Psoas muscle (tissue), 8 donors: ENCODE data around the gene GCNT4. TPM values are rescaled to one million over a fixed set of nuclear protein-coding genes. Genes with fewer than 3 reads are reported as not detected.

Experiments
- ATAC-seq, 4 donors: fragments of 200-7000 bp; cut with Tn5 transposase; one replicate each; pipeline ENCODE4 v1.9.1; 2020; ENCODE audit warnings: moderate library complexity in 3 of 4, mild to moderate bottlenecking in 2 of 4
- DNase-seq, 2 donors: peaks; one replicate each; pipeline ENCODE4 v3.0.0-alpha.2; 2020
- H3K27ac ChIP-seq: fragments of 200-600 bp; one replicate; pipeline ENCODE4 v1.8.0; 2022
- H3K27me3 ChIP-seq, 3 donors: fragments of 200-600 bp in 1 of 3; one replicate each; pipeline versions ENCODE4 v1.6.1 to v1.8.0; 2013 to 2022; ENCODE audit warnings: low read length in 2 of 3, mild to moderate bottlenecking in 2 of 3, moderate library complexity in 1 of 3; ENCODE audit not compliant: insufficient read depth in 3 of 3
- H3K36me3 ChIP-seq, 2 donors: fragments of 200-600 bp in 1 of 2; one replicate each; pipeline versions ENCODE4 v1.6.1 to v1.8.0; 2013 to 2022; ENCODE audit warnings: low read depth in 1 of 2, mild to moderate bottlenecking in 1 of 2, moderate library complexity in 1 of 2; ENCODE audit not compliant: insufficient read depth in 1 of 2
- H3K4me1 ChIP-seq: fragments of 200-600 bp; one replicate; pipeline ENCODE4 v1.8.0; 2022
- H3K4me3 ChIP-seq: fragments of 200-600 bp; one replicate; pipeline ENCODE4 v1.8.0; 2022; ENCODE audit warnings: mild to moderate bottlenecking
- H3K9me3 ChIP-seq: fragments of 200-600 bp; one replicate; pipeline ENCODE4 v1.8.0; 2022
- WGBS, 3 donors: extraction: QIAGEN DNeasy Blood & Tissue Kit; methylation state at CpG; one replicate each; pipeline versions ENCODE4 v1.1.6 to v1.1.7; 2013; 5-methylcytosine and 5-hydroxymethylcytosine counted together
- intact Hi-C, 2 donors: fragments of 100-400 bp; cut with DNase I; formaldehyde crosslinking; loops; one replicate each; pipeline versions ENCODE4 v1.11.0 to v1.14.2; 2022
- polyA plus RNA-seq, 3 donors: library from polyadenylated mRNA; stranded (reverse); fragments of 200-250 nt; gene quantifications; one replicate each; pipeline ENCODE4 v1.2.3, GENCODE V29; 2013
- total RNA-seq, 4 donors: library from RNA; stranded (reverse); fragmentation: NEBNext Ultra II Directional in 2 of 4; extraction: Animal tissue kit (Norgen Biotek cat#: 25700) in 2 of 4; gene quantifications; one replicate each; pipeline versions ENCODE4 v1.2.1 to v1.2.4, GENCODE V29; 2021 to 2023
- TF ChIP-seq, protein P1 (sequence below): fragments of 200-600 bp; IDR thresholded peaks from one replicate; pipeline ENCODE4 v1.8.0; 2022; ENCODE audit warnings: antibody characterized with exemption
- donor health status: healthy with polysubstance abuse.
- donor health status: DM: no; HTN: no; CAD: no; lungs with moderate emphysema.
- donor health status: Bipolar disorder and iron deficiency.
- donor health status: healthy.
- donor health status: DM: yes; HTN: yes; CAD: no.
- donor health status: DM: no; HTN: no; CAD: no.
- donor health status: DM: no; HTN: no; CAD: no.
- donor health status: DM: yes; HTN: yes; CAD: no.

The GCNT4 gene
- total and polyA plus RNA-seq, 7 donors, result 0.65 to 3.5 (median 1.5) TPM

- Histone ChIP-seq H3K4me3 (no peak overlapping the region), H3K27ac (no peak overlapping the region), H3K4me1 (no peaks in the 10 kb centered on the region), H3K27me3 (no peaks in the 10 kb centered on the region), H3K36me3 (no peaks in the 10 kb centered on the region), H3K9me3 (no peaks in the 10 kb centered on the region)
- TF ChIP-seq, protein P1, sequence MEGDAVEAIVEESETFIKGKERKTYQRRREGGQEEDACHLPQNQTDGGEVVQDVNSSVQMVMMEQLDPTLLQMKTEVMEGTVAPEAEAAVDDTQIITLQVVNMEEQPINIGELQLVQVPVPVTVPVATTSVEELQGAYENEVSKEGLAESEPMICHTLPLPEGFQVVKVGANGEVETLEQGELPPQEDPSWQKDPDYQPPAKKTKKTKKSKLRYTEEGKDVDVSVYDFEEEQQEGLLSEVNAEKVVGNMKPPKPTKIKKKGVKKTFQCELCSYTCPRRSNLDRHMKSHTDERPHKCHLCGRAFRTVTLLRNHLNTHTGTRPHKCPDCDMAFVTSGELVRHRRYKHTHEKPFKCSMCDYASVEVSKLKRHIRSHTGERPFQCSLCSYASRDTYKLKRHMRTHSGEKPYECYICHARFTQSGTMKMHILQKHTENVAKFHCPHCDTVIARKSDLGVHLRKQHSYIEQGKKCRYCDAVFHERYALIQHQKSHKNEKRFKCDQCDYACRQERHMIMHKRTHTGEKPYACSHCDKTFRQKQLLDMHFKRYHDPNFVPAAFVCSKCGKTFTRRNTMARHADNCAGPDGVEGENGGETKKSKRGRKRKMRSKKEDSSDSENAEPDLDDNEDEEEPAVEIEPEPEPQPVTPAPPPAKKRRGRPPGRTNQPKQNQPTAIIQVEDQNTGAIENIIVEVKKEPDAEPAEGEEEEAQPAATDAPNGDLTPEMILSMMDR, result no peak
- intact Hi-C loops, result no loop called here
- 46 to 51% (median 47%) methylated on average over 7 of the region's 7 CpGs for WGBS, 3 donors
- DNase-seq (no peak), ATAC-seq (no peak)
These were observed 42.6 kb downstream of the GCNT4 start for GRCh38 chr5:75009556-75010345.

DNA sequence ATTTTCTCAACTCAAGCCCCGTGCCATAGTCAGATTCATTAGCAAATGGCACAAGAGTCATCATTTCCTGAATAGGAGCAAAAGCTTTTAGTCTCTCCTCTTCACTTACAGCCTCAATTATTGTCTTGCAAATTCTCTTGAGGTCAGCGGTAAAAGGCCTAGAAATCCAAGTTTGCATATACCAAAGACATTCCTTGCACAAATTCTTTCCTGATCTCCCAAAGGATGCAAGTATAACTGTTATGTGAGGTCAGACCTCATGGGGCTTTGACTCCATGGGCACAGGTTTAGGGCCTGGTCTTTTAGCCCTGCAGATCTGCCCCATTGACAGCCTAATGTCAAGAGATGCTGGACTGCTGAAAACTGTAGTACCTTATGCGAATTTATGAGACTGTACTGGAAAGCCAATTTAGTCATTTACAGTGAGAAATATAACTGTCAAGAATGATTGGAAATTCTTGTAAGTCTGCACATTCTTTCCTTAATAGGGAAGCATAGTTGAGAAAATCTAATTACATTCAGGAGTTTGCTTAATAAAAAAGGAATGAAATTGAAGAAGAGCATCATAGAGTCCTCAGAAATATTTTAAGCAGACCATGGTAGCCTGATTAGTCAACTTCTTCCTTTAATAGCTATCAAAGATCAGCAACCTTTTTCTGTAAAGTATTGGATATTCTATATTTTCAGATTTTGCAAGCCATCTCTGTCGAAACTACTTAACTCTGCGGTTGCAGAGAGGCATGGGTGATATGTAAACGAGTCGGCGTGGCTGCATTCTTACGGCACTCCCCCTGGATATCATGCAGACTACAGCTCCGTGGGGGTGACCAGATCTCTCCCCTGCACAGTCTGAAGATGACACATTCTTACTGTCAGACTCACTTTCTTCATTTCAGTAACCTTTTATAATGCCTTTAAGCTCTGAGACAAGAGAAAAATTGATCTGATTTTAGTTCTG, 45.2 kb downstream of the GCNT4 start:
- WGBS, 3 donors, result 69 to 75% (median 71%) methylated on average over 10 of the region's 10 CpGs
- no peaks in the 10 kb centered on the region for H3K4me1 ChIP-seq
- H3K27me3 ChIP-seq, result no peaks in the 10 kb centered on the region
- H3K27ac ChIP-seq, result no peak overlapping the region
- intact Hi-C loops, result no loop called here
- no peak for DNase-seq
- TF ChIP-seq, protein P1, result no peak
- ATAC-seq, result no peak
- no peak overlapping the region for H3K4me3 ChIP-seq
- no peaks in the 10 kb centered on the region for H3K36me3 ChIP-seq
- no peaks in the 10 kb centered on the region for H3K9me3 ChIP-seq

- Histone ChIP-seq H3K27me3 (no peaks in the 10 kb centered on the region), H3K4me1 (no peaks in the 10 kb centered on the region), H3K36me3 (no peaks in the 10 kb centered on the region), H3K9me3 (no peaks in the 10 kb centered on the region), H3K27ac (no peak overlapping the region), H3K4me3 (no peak overlapping the region)
- ATAC-seq (no peak), DNase-seq (no peak)
- intact Hi-C loops, result no loop called here
- TF ChIP-seq, protein P1, result no peak
- 0 to 67% (median 34%) methylated on average over 1 of the region's 1 CpG for WGBS, 3 donors
These were observed 46.8 kb downstream of the GCNT4 start for GRCh38 chr5:75005561-75005960.

Other genes with a start within 250 kb of the GCNT4 start
- under 1 TPM in 2 of 4 donors, not detected in 2; 0.62 to 0.85 TPM for gene FAM169A, start 186.2 kb downstream of the GCNT4 start, total RNA-seq
- under 1 TPM in 2 of 3 donors, not detected in 1; 0.01 to 0.05 TPM for gene FAM169A, start 186.2 kb downstream of the GCNT4 start, polyA plus RNA-seq
- gene ANKRD31, start 184.3 kb upstream of the GCNT4 start, total RNA-seq, result under 1 TPM in 3 of 4 donors, not detected in 1; 0.04 to 0.11 (median 0.06) TPM
- under 1 TPM in 2 of 3 donors, not detected in 1; 0.01 to 0.06 TPM for gene ANKRD31, start 184.3 kb upstream of the GCNT4 start, polyA plus RNA-seq